ENCODE data around the gene SYNCRIP. TPM values are rescaled to one million over a fixed set of nuclear protein-coding genes. Genes with fewer than 3 reads are reported as not detected.

The SYNCRIP gene
- total and polyA plus RNA-seq, 2 of the 13 experiments (the other 11 are each of a cell fraction or from before 2014, with no cell fraction given), result 8.1 to 112 TPM

- TF ChIP-seq ZNF235 (CRISPR knock-in tag; IDR thresholded peaks at IDR 0.05; ENCODE audit: borderline replicate concordance) (peak; percentile 64; the same call in 1 of the 2 replicates), SETDB1 (CRISPR knock-in tag; IDR thresholded peaks at IDR 0.05; ENCODE audit: borderline replicate concordance) (no peak), SRF (IDR thresholded peaks at IDR 0.05; ENCODE audit: low read depth, low read length) (no peak), TOPORS (CRISPR knock-in tag; IDR thresholded peaks at IDR 0.05) (peak; percentile 69; the same call in 1 of the 2 replicates), NR2C2 (CRISPR knock-in tag; IDR thresholded peaks at IDR 0.05; ENCODE audit: borderline replicate concordance) (no peak), RFXAP (CRISPR knock-in tag; IDR thresholded peaks at IDR 0.05; ENCODE audit: borderline replicate concordance) (no peak), SOX13 (IDR thresholded peaks at IDR 0.05) (no peak), SOX13 (CRISPR knock-in tag; conservative IDR thresholded peaks at IDR 0.05 in 1 of 2, IDR thresholded peaks at IDR 0.05 in 1 of 2) (peak in 1 of 2 experiments; percentile 66; a peak in 2 of 4 replicates), KAT7 (CRISPR knock-in tag; IDR thresholded peaks at IDR 0.05; ENCODE audit: borderline replicate concordance) (0 out of 2 replicates have a peak, but pooled peaks have one; percentile 61), ZNF772 (CRISPR knock-in tag; IDR thresholded peaks at IDR 0.05) (no peak), RCOR2 (CRISPR knock-in tag; IDR thresholded peaks at IDR 0.05) (no peak), ZNF556 (CRISPR knock-in tag; IDR thresholded peaks at IDR 0.05; ENCODE audit: borderline replicate concordance) (peak; percentile 69; the same call in 1 of the 2 replicates), AHR (CRISPR knock-in tag; IDR thresholded peaks at IDR 0.05) (no peak), TCF7L2 (IDR thresholded peaks at IDR 0.05; ENCODE audit: low read depth, low read length) (no peak), ZNF281 (CRISPR knock-in tag; IDR thresholded peaks at IDR 0.05; ENCODE audit: borderline replicate concordance) (peak; percentile 85), ZNF576 (CRISPR knock-in tag; IDR thresholded peaks at IDR 0.05) (0 out of 2 replicates have a peak, but pooled peaks have one; percentile 26), CHD4 (IDR thresholded peaks at IDR 0.05; ENCODE audit: borderline replicate concordance, low read length) (no peak), FLYWCH1 (CRISPR knock-in tag; IDR thresholded peaks at IDR 0.05) (no peak), MEIS1 (CRISPR knock-in tag; IDR thresholded peaks at IDR 0.05; ENCODE audit: borderline replicate concordance) (no peak), CREB1 (IDR thresholded peaks at IDR 0.05) (peak; percentile 84), CREB1 (CRISPR knock-in tag; IDR thresholded peaks at IDR 0.05) (peak; percentile 89), ZFYVE20 (CRISPR knock-in tag; IDR thresholded peaks at IDR 0.05; ENCODE audit: borderline replicate concordance, low read depth) (no peak), NCOA1 (CRISPR knock-in tag; IDR thresholded peaks at IDR 0.05) (peak; percentile 50; the same call in 1 of the 2 replicates)
- TF ChIP-seq, protein P1, sequence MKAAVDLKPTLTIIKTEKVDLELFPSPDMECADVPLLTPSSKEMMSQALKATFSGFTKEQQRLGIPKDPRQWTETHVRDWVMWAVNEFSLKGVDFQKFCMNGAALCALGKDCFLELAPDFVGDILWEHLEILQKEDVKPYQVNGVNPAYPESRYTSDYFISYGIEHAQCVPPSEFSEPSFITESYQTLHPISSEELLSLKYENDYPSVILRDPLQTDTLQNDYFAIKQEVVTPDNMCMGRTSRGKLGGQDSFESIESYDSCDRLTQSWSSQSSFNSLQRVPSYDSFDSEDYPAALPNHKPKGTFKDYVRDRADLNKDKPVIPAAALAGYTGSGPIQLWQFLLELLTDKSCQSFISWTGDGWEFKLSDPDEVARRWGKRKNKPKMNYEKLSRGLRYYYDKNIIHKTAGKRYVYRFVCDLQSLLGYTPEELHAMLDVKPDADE (CRISPR knock-in tag; IDR thresholded peaks at IDR 0.05), result no peak; the same call in 1 of the 2 replicates
- TF ChIP-seq, protein P2, sequence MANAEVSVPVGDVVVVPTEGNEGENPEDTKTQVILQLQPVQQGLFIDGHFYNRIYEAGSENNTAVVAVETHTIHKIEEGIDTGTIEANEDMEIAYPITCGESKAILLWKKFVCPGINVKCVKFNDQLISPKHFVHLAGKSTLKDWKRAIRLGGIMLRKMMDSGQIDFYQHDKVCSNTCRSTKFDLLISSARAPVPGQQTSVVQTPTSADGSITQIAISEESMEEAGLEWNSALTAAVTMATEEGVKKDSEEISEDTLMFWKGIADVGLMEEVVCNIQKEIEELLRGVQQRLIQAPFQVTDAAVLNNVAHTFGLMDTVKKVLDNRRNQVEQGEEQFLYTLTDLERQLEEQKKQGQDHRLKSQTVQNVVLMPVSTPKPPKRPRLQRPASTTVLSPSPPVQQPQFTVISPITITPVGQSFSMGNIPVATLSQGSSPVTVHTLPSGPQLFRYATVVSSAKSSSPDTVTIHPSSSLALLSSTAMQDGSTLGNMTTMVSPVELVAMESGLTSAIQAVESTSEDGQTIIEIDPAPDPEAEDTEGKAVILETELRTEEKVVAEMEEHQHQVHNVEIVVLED (CRISPR knock-in tag; IDR thresholded peaks at IDR 0.05; ENCODE audit: borderline replicate concordance), result peak; percentile 97
Observed at GRCh38 chr6:85642774-85643536, at the start of gene SYNCRIP (continued).

All from HepG2 (cell line).